Measurements from ENCODE around the gene TSPAN32.
"Not testable (repeated sequence)": the region's sequence is repeated elsewhere in the genome, so short reads cannot be mapped to it uniquely, and the experiment has no call there.

The TSPAN32 gene

GRCh38 chr11:2316963-2317244 is 15.1 kb downstream of the TSPAN32 start:
- DNase-seq, result no peak

GRCh38 chr11:2317354-2318050 is 15.7 kb downstream of the TSPAN32 start:
- DNase-seq, result no peak

- DNase-seq, result no peak
Observed at GRCh38 chr11:2318123-2318522, 16.3 kb downstream of the TSPAN32 start.

- DNase-seq, result no peak
Observed at GRCh38 chr11:2318707-2319106, 16.9 kb downstream of the TSPAN32 start.

GRCh38 chr11:2319791-2320472 is 18.1 kb downstream of the TSPAN32 start:
- no peak for DNase-seq

GRCh38 chr11:2320568-2321310 is 18.9 kb downstream of the TSPAN32 start:
- DNase-seq, result no peak

- DNase-seq, result no peak
Observed at GRCh38 chr11:2321311-2321683, 19.5 kb downstream of the TSPAN32 start.

- no peak for DNase-seq
Observed at GRCh38 chr11:2325123-2325522, 23.3 kb downstream of the TSPAN32 start.

GRCh38 chr11:2325719-2326118 is 23.9 kb downstream of the TSPAN32 start:
- DNase-seq, result no peak

GRCh38 chr11:2327032-2327431 is 25.2 kb downstream of the TSPAN32 start:
- DNase-seq, result no peak

GRCh38 chr11:2328021-2328420 is 26.2 kb downstream of the TSPAN32 start:
- DNase-seq, result no peak

GRCh38 chr11:2328656-2329354 is 27.0 kb downstream of the TSPAN32 start:
- DNase-seq, result no peak

GRCh38 chr11:2329551-2329950 is 27.7 kb downstream of the TSPAN32 start:
- DNase-seq, result no peak

- no peak for DNase-seq
Observed at GRCh38 chr11:2330696-2331095, 28.9 kb downstream of the TSPAN32 start.

- DNase-seq, result no peak
Observed at GRCh38 chr11:2331404-2331803, 29.6 kb downstream of the TSPAN32 start.

- not testable (repeated sequence) for DNase-seq
Observed at GRCh38 chr11:2332569-2332968, 30.8 kb downstream of the TSPAN32 start.

- DNase-seq, result not testable (repeated sequence)
Observed at GRCh38 chr11:2333486-2334205, 31.8 kb downstream of the TSPAN32 start.

- not testable (repeated sequence) for DNase-seq
Observed at GRCh38 chr11:2335286-2335685, 33.5 kb downstream of the TSPAN32 start.

- DNase-seq, result not testable (repeated sequence)
Observed at GRCh38 chr11:2338760-2339159, 36.9 kb downstream of the TSPAN32 start.

GRCh38 chr11:2342557-2342956 is 40.7 kb downstream of the TSPAN32 start:
- no peak for DNase-seq

- DNase-seq, result no peak
Observed at GRCh38 chr11:2342981-2343380, 41.2 kb downstream of the TSPAN32 start.

GRCh38 chr11:2343502-2343901 is 41.7 kb downstream of the TSPAN32 start:
- DNase-seq, result no peak

GRCh38 chr11:2345050-2345449 is 43.2 kb downstream of the TSPAN32 start:
- DNase-seq, result no peak
